ENCODE data around the gene SLC5A11. TPM values are rescaled to one million over a fixed set of nuclear protein-coding genes. Genes with fewer than 3 reads are reported as not detected.

The SLC5A11 gene
- total and polyA plus RNA-seq, 2 donors from 2014 or later, result 1.2 to 2.1 TPM

- no peak for FAIRE-seq
Observed at GRCh38 chr16:24861461-24861860, 15.7 kb downstream of the SLC5A11 start.

GRCh38 chr16:24863582-24864437 lies 18.0 kb downstream of the SLC5A11 start:
- no peaks in the 10 kb centered on the region for H3K4me1 ChIP-seq (ENCODE audit: control insufficient read depth in 2 of 3, insufficient read depth in 2 of 3, low read depth in 1 of 3, low read length in 3 of 3)
- intact Hi-C loops (cut with DNase I), result no loop called here
- H3K4me3 ChIP-seq (ENCODE audit: low read length in 3 of 3), result no peak overlapping the region
- no peak overlapping the region for H3K27ac ChIP-seq (ENCODE audit: low read depth in 2 of 2, low read length in 2 of 2)
- no peak for DNase-seq
- no peaks in the 10 kb centered on the region for H3K9me3 ChIP-seq (ENCODE audit: control insufficient read depth in 2 of 3, insufficient read depth in 1 of 3, low read length in 3 of 3)
- H3K27me3 ChIP-seq (ENCODE audit: control insufficient read depth, insufficient read depth, low read length), result no peaks in the 10 kb centered on the region
- H3K9ac ChIP-seq (ENCODE audit: low read length in 3 of 3), result no peak overlapping the region
- FAIRE-seq, result no peak
- no peak for TF ChIP-seq CTCF (IDR thresholded peaks at IDR 0.05; ENCODE audit: borderline replicate concordance, extremely low read depth, insufficient read depth)
- H3K36me3 ChIP-seq (ENCODE audit: control insufficient read depth in 2 of 3, insufficient read depth in 3 of 3, low read length in 3 of 3), result no peaks in the 10 kb centered on the region

More at GRCh38 chr16:24861461-24861860, 15.7 kb downstream of the SLC5A11 start:
- no peaks in the 10 kb centered on the region for H3K9me3 ChIP-seq (ENCODE audit: control insufficient read depth in 2 of 3, insufficient read depth in 1 of 3, low read length in 3 of 3)
- H3K9ac ChIP-seq (ENCODE audit: low read length in 3 of 3), result no peak overlapping the region
- intact Hi-C loops (cut with DNase I), result no loop called here
- no peaks in the 10 kb centered on the region for H3K36me3 ChIP-seq (ENCODE audit: control insufficient read depth in 2 of 3, insufficient read depth in 3 of 3, low read length in 3 of 3)
- no peak for TF ChIP-seq CTCF (IDR thresholded peaks at IDR 0.05; ENCODE audit: borderline replicate concordance, extremely low read depth, insufficient read depth)
- H3K27me3 ChIP-seq (ENCODE audit: control insufficient read depth, insufficient read depth, low read length), result no peaks in the 10 kb centered on the region
- DNase-seq, result no peak
- H3K27ac ChIP-seq (ENCODE audit: low read depth in 2 of 2, low read length in 2 of 2), result no peak overlapping the region
- H3K4me1 ChIP-seq (ENCODE audit: control insufficient read depth in 2 of 3, insufficient read depth in 2 of 3, low read depth in 1 of 3, low read length in 3 of 3), result no peaks in the 10 kb centered on the region
- H3K4me3 ChIP-seq (ENCODE audit: low read length in 3 of 3), result no peak overlapping the region

DNA sequence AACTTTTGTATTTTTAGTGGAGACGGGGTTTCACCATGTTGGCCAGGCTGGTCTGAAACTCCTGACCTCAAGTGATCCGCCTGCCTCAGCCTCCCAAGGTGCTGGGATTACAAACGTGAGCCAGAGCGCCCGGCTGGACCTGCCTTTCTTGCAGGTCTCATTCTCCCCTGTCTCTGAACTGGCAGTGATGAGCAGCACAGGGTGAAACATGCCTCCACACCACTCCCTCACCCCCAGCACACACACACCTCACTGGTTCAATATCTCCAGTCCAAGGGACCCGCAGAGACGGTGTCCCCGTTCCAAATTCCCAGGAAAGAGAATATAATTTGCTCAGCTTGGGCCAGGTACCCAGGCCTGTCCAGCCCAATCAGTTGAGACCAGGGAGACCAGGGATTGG lies 23.3 kb downstream of the SLC5A11 start:
- H3K4me1 ChIP-seq (ENCODE audit: control insufficient read depth in 2 of 3, insufficient read depth in 2 of 3, low read depth in 1 of 3, low read length in 3 of 3), result no peaks in the 10 kb centered on the region
- no peak overlapping the region for H3K9ac ChIP-seq (ENCODE audit: low read length in 3 of 3)
- no peak for TF ChIP-seq CTCF (IDR thresholded peaks at IDR 0.05; ENCODE audit: borderline replicate concordance, extremely low read depth, insufficient read depth)
- FAIRE-seq (no peak), DNase-seq (no peak)
- H3K9me3 ChIP-seq (ENCODE audit: control insufficient read depth in 2 of 3, insufficient read depth in 1 of 3, low read length in 3 of 3), result no peaks in the 10 kb centered on the region
- no peaks in the 10 kb centered on the region for H3K36me3 ChIP-seq (ENCODE audit: control insufficient read depth in 2 of 3, insufficient read depth in 3 of 3, low read length in 3 of 3)
- H3K4me3 ChIP-seq (ENCODE audit: low read length in 3 of 3), result no peak overlapping the region
- H3K27ac ChIP-seq (ENCODE audit: low read depth in 2 of 2, low read length in 2 of 2), result no peak overlapping the region
- intact Hi-C loops (cut with DNase I), result no loop called here
- no peaks in the 10 kb centered on the region for H3K27me3 ChIP-seq (ENCODE audit: control insufficient read depth, insufficient read depth, low read length)

All from kidney (tissue), 14 donors.